Panc1 (cell line): Measurements from ENCODE around the gene KIAA2012.

ENCODE experiments used
- CTCF ChIP-seq: fragments of 450-650 bp; IDR thresholded peaks from 2 replicates; pipeline ENCODE4 v1.5.1; 2017; ENCODE audit warnings: mild to moderate bottlenecking
- POLR2AphosphoS5 ChIP-seq: IDR thresholded peaks from 2 replicates; pipeline ENCODE4 v1.6.1; 2012; ENCODE audit warnings: mild to moderate bottlenecking, low read depth, low read length, moderate library complexity
- SIN3A ChIP-seq: IDR thresholded peaks from 2 replicates; pipeline ENCODE4 v1.6.1; 2012; ENCODE audit warnings: low read depth, mild to moderate bottlenecking, low read length, moderate library complexity, borderline replicate concordance; ENCODE audit not compliant: insufficient read depth
- TCF7L2 ChIP-seq: IDR thresholded peaks from 2 replicates; pipeline ENCODE4 v1.6.1; 2011; ENCODE audit warnings: mild to moderate bottlenecking, low read depth, low read length, inconsistent platforms
- TF ChIP-seq, protein P1 (sequence below), 2 experiments: IDR thresholded peaks; 2 replicates each; pipeline ENCODE4 v1.6.1; 2011 to 2012; ENCODE audit warnings: low read depth in 2 of 2, control low read depth in 1 of 2, low read length in 1 of 2, mild to moderate bottlenecking in 1 of 2, moderate library complexity in 1 of 2; ENCODE audit not compliant: insufficient read depth in 1 of 2

GRCh38 chr2:202196727-202197126 lies 123.7 kb downstream of the KIAA2012 start:
- TF ChIP-seq POLR2AphosphoS5 = no peak
- no peak for TF ChIP-seq CTCF
- no peak for TF ChIP-seq SIN3A
- TF ChIP-seq, protein P1, sequence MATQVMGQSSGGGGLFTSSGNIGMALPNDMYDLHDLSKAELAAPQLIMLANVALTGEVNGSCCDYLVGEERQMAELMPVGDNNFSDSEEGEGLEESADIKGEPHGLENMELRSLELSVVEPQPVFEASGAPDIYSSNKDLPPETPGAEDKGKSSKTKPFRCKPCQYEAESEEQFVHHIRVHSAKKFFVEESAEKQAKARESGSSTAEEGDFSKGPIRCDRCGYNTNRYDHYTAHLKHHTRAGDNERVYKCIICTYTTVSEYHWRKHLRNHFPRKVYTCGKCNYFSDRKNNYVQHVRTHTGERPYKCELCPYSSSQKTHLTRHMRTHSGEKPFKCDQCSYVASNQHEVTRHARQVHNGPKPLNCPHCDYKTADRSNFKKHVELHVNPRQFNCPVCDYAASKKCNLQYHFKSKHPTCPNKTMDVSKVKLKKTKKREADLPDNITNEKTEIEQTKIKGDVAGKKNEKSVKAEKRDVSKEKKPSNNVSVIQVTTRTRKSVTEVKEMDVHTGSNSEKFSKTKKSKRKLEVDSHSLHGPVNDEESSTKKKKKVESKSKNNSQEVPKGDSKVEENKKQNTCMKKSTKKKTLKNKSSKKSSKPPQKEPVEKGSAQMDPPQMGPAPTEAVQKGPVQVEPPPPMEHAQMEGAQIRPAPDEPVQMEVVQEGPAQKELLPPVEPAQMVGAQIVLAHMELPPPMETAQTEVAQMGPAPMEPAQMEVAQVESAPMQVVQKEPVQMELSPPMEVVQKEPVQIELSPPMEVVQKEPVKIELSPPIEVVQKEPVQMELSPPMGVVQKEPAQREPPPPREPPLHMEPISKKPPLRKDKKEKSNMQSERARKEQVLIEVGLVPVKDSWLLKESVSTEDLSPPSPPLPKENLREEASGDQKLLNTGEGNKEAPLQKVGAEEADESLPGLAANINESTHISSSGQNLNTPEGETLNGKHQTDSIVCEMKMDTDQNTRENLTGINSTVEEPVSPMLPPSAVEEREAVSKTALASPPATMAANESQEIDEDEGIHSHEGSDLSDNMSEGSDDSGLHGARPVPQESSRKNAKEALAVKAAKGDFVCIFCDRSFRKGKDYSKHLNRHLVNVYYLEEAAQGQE (IDR thresholded peaks at IDR 0.05; ENCODE audit: insufficient read depth in 1 of 2, low read depth in 2 of 2, low read length in 1 of 2) = no peak
- no peak for TF ChIP-seq TCF7L2
